Cardiac muscle cell (in vitro differentiated cells and primary cell): ENCODE measurements around the gene USB1. TPM values are rescaled to one million over a fixed set of nuclear protein-coding genes. Genes with fewer than 3 reads are reported as not detected.
A peak's percentile ranks its signal among the peaks of the same experiment; 100 is the strongest.

ENCODE experiments used
- DNase-seq, 2 donors: peaks; one replicate each; pipeline versions ENCODE4 v3.0.0 to v3.0.0-alpha.2; 2010 to 2017; ENCODE audit warnings: low read depth in 1 of 2, low spot score in 1 of 2
- H3K27ac ChIP-seq: fragments of 200-600 bp; sonication (generic); 2 replicates; pipeline ENCODE4 v1.5.1; 2016
- H3K27me3 ChIP-seq: fragments of 200-600 bp; sonication (generic); 2 replicates; pipeline ENCODE4 v1.6.0; 2016; ENCODE audit warnings: control low read depth
- H3K36me3 ChIP-seq: fragments of 200-600 bp; sonication (generic); 2 replicates; pipeline ENCODE4 v1.5.1; 2016; ENCODE audit warnings: control low read depth
- H3K4me1 ChIP-seq: fragments of 200-600 bp; sonication (generic); 2 replicates; pipeline ENCODE4 v1.8.1; 2017; ENCODE audit warnings: low read depth, mild to moderate bottlenecking, mixed run types
- H3K4me3 ChIP-seq: fragments of 200-600 bp; sonication (generic); 2 replicates; pipeline ENCODE4 v1.5.1; 2016; ENCODE audit warnings: mild to moderate bottlenecking
- H3K9me3 ChIP-seq: fragments of 200-600 bp; sonication (generic); 2 replicates; pipeline ENCODE4 v1.5.1; 2017; ENCODE audit warnings: low read depth, mild to moderate bottlenecking, control low read depth
- CTCF ChIP-seq: IDR thresholded peaks from 2 replicates; pipeline ENCODE4 v1.5.1; 2012; ENCODE audit warnings: low read depth, mild to moderate bottlenecking, low read length
- polyA plus RNA-seq: library from polyadenylated mRNA; unstranded; fragments of >200 nt; fragmentation: Nextera tagmentation; extraction: Ambion mirVana; gene quantifications from 2 replicates; pipeline ENCODE4 v1.2.1, GENCODE V29; 2016
- total RNA-seq: library from RNA; depleted of rRNA; stranded (reverse); fragments of >200 nt; gene quantifications from 2 replicates; pipeline ENCODE4 v1.2.3, GENCODE V29; 2016

The USB1 gene
- total and polyA plus RNA-seq, 2 experiments from 2014 or later, result 48.3 to 60.8 TPM

DNA sequence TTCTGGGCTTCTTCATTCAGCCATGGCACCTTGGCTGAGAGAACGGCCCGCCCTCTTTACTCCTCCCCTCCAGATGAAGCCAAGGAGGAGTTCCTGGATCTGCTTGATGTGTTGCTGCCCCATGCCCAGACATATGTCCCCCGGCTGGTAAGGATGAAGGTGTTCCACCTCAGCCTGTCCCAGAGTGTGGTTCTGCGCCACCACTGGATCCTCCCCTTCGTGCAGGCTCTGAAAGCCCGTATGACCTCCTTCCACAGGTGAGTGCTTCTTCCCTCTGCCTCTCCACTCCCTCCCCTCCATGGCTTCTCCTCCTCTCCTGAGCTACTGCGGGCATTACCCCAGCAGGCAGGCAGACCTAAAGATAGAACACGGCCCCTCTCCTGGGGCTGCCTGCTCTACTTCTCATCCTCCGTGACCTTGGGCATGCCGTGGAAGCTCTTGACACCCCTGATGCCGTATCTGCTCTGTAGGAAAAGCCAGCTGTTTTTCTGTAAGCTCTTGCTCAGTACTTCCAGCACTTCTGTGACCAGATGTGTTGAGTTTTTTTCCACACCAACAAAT, 8.7 kb downstream of the USB1 start:
- H3K27me3 ChIP-seq, result no peaks in the 10 kb centered on the region
- peaks cover under 1% of the 10 kb centered on the region for H3K36me3 ChIP-seq
- peaks cover 36% of the 10 kb centered on the region for H3K4me1 ChIP-seq
- peak in 1 of 2 donors; percentile 36 for DNase-seq
- peak overlapping the region; percentile 86 for H3K27ac ChIP-seq
- no peak for TF ChIP-seq CTCF
- H3K9me3 ChIP-seq, result no peaks in the 10 kb centered on the region
- no peak overlapping the region for H3K4me3 ChIP-seq

- H3K9me3 ChIP-seq, result no peaks in the 10 kb centered on the region
- H3K36me3 ChIP-seq, result no peaks in the 10 kb centered on the region
- TF ChIP-seq CTCF, result no peak
- peaks cover 36% of the 10 kb centered on the region for H3K4me1 ChIP-seq
- H3K27ac ChIP-seq, result peak overlapping the region; percentile 86
- no peak overlapping the region for H3K4me3 ChIP-seq
- DNase-seq, result no peak
- no peaks in the 10 kb centered on the region for H3K27me3 ChIP-seq
These were observed 9.7 kb downstream of the USB1 start for GRCh38 chr16:58010886-58011285.

- H3K4me1 ChIP-seq, result peaks cover 36% of the 10 kb centered on the region
- H3K36me3 ChIP-seq, result no peaks in the 10 kb centered on the region
- DNase-seq, result peak in 1 of 2 donors; percentile 72
- H3K27ac ChIP-seq, result peak overlapping the region; percentile 28
- H3K4me3 ChIP-seq, result no peak overlapping the region
- TF ChIP-seq CTCF, result no peak
- no peaks in the 10 kb centered on the region for H3K27me3 ChIP-seq
- H3K9me3 ChIP-seq, result no peaks in the 10 kb centered on the region
These were observed 10.4 kb downstream of the USB1 start for GRCh38 chr16:58011652-58012051.

GRCh38 chr16:58012481-58012880, 11.3 kb downstream of the USB1 start:
- Histone ChIP-seq H3K27ac (peak overlapping the region; percentile 28), H3K36me3 (no peaks in the 10 kb centered on the region)
- peak in 1 of 2 donors; percentile 55 for DNase-seq

DNA sequence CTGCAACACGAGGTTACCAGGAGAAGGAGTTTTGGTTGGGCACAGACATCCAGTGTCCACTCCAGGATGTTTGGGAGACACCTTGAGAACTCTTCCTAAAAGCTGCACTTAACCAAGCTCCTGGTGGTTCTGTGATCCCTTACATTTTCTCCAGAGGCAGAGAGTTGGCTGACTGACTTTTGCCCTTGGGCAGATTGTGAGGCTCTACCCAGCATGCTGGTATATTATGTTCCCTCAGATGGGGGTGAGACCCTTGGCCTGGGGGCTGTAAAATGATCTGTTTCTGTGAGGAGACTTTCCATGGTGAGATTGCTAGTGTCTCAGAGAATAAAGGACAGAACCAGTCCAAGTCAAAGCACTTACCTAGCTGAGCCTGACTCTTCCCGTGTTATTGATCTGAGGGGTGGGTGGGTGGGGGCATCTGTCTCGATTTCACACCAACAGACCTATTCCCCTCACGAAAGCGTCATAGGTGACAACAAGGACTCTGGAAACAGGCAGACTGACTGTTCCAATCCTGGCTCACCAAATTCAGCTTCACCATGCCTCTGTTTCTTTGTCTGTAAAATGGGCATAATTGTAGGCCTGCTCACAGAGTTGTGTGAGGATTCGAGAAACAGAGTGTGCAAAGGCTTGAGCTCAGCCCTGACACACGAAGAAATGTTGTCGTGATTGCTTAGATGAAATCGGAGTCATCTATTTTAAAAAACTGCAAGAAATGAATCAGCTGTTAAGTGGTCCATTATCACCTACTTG, 12.2 kb downstream of the USB1 start:
- Histone ChIP-seq H3K27ac (peak overlapping the region; percentile 28), H3K9me3 (no peaks in the 10 kb centered on the region), H3K4me3 (no peak overlapping the region), H3K4me1 (peaks cover 36% of the 10 kb centered on the region), H3K36me3 (no peaks in the 10 kb centered on the region), H3K27me3 (no peaks in the 10 kb centered on the region)
- TF ChIP-seq CTCF, result no peak
- no peak for DNase-seq

More at GRCh38 chr16:58012481-58012880, 11.3 kb downstream of the USB1 start:
- H3K27me3 ChIP-seq, result no peaks in the 10 kb centered on the region
- H3K4me3 ChIP-seq, result no peak overlapping the region
- no peaks in the 10 kb centered on the region for H3K9me3 ChIP-seq
- no peak for TF ChIP-seq CTCF
- H3K4me1 ChIP-seq, result peaks cover 36% of the 10 kb centered on the region
